ENCODE results near the gene TRPM3. TPM values are rescaled to one million over a fixed set of nuclear protein-coding genes. Genes with fewer than 3 reads are reported as not detected.
"Not testable (repeated sequence)": the region's sequence is repeated elsewhere in the genome, so short reads cannot be mapped to it uniquely, and the experiment has no call there.

Gene TRPM3
- total RNA-seq, 1 donor from 2014 or later = 8.2 TPM

GRCh38 chr9:70765946-70766345 is 355.5 kb downstream of the TRPM3 start:
- no peak for DNase-seq (ENCODE audit: low spot score)

- no peak for DNase-seq (ENCODE audit: low spot score)
Observed at GRCh38 chr9:70761139-70761670, 360.2 kb downstream of the TRPM3 start.

GRCh38 chr9:70760228-70760627 is 361.2 kb downstream of the TRPM3 start:
- DNase-seq (ENCODE audit: low spot score) = no peak

- DNase-seq (ENCODE audit: low spot score) = no peak
Observed at GRCh38 chr9:70753311-70753710, 368.1 kb downstream of the TRPM3 start.

GRCh38 chr9:70749066-70749465 is 372.4 kb downstream of the TRPM3 start:
- no peak for DNase-seq (ENCODE audit: low spot score)

GRCh38 chr9:70747261-70747718 is 374.1 kb downstream of the TRPM3 start:
- peak; percentile 44 for DNase-seq (ENCODE audit: low spot score)

GRCh38 chr9:70746760-70747159 is 374.7 kb downstream of the TRPM3 start:
- DNase-seq (ENCODE audit: low spot score) = peak; percentile 68

- no peak for DNase-seq (ENCODE audit: low spot score)
Observed at GRCh38 chr9:70746316-70746715, 375.1 kb downstream of the TRPM3 start.

GRCh38 chr9:70724794-70725193 is 396.6 kb downstream of the TRPM3 start:
- not testable (repeated sequence) for DNase-seq (ENCODE audit: low spot score)

GRCh38 chr9:70724025-70724424 is 397.4 kb downstream of the TRPM3 start:
- not testable (repeated sequence) for DNase-seq (ENCODE audit: low spot score)

- DNase-seq (ENCODE audit: low spot score) = not testable (repeated sequence)
Observed at GRCh38 chr9:70706797-70707196, 414.6 kb downstream of the TRPM3 start.

- DNase-seq (ENCODE audit: low spot score) = no peak
Observed at GRCh38 chr9:70701163-70701562, 420.3 kb downstream of the TRPM3 start.

- no peak for DNase-seq (ENCODE audit: low spot score)
Observed at GRCh38 chr9:70696694-70697335, 424.6 kb downstream of the TRPM3 start.

GRCh38 chr9:70694758-70695157 is 426.7 kb downstream of the TRPM3 start:
- DNase-seq (ENCODE audit: low spot score) = no peak

- no peak for DNase-seq (ENCODE audit: low spot score)
Observed at GRCh38 chr9:70693186-70693585, 428.2 kb downstream of the TRPM3 start.

- no peak for DNase-seq (ENCODE audit: low spot score)
Observed at GRCh38 chr9:70692431-70692830, 429.0 kb downstream of the TRPM3 start.

GRCh38 chr9:70688704-70689103 is 432.7 kb downstream of the TRPM3 start:
- DNase-seq (ENCODE audit: low spot score) = no peak

- DNase-seq (ENCODE audit: low spot score) = no peak
Observed at GRCh38 chr9:70683841-70684240, 437.6 kb downstream of the TRPM3 start.

GRCh38 chr9:70682298-70682697 is 439.1 kb downstream of the TRPM3 start:
- DNase-seq (ENCODE audit: low spot score) = no peak

GRCh38 chr9:70679845-70680244 is 441.6 kb downstream of the TRPM3 start:
- DNase-seq (ENCODE audit: low spot score) = no peak

GRCh38 chr9:70678153-70678552 is 443.3 kb downstream of the TRPM3 start:
- no peak for DNase-seq (ENCODE audit: low spot score)

GRCh38 chr9:70677055-70677735 is 444.2 kb downstream of the TRPM3 start:
- peak; percentile 61 for DNase-seq (ENCODE audit: low spot score)

GRCh38 chr9:70675868-70676370 is 445.5 kb downstream of the TRPM3 start:
- DNase-seq (ENCODE audit: low spot score) = no peak
